Activated naive CD4-positive, alpha-beta T cell treated with Interleukin-2 at 50 U/mL for 16 hours (primary cell): ENCODE results near the gene C1QTNF1.

Experiments
- DNase-seq: peaks from one replicate; pipeline ENCODE4 v3.0.0-alpha.2; 2020

The C1QTNF1 gene

GRCh38 chr17:79082311-79083190, 58.6 kb downstream of the C1QTNF1 start:
- DNase-seq = peak; percentile 56

GRCh38 chr17:79083191-79083971, 59.4 kb downstream of the C1QTNF1 start:
- DNase-seq = no peak

- DNase-seq = no peak
Measured at GRCh38 chr17:79084291-79085153, 60.6 kb downstream of the C1QTNF1 start.

DNA sequence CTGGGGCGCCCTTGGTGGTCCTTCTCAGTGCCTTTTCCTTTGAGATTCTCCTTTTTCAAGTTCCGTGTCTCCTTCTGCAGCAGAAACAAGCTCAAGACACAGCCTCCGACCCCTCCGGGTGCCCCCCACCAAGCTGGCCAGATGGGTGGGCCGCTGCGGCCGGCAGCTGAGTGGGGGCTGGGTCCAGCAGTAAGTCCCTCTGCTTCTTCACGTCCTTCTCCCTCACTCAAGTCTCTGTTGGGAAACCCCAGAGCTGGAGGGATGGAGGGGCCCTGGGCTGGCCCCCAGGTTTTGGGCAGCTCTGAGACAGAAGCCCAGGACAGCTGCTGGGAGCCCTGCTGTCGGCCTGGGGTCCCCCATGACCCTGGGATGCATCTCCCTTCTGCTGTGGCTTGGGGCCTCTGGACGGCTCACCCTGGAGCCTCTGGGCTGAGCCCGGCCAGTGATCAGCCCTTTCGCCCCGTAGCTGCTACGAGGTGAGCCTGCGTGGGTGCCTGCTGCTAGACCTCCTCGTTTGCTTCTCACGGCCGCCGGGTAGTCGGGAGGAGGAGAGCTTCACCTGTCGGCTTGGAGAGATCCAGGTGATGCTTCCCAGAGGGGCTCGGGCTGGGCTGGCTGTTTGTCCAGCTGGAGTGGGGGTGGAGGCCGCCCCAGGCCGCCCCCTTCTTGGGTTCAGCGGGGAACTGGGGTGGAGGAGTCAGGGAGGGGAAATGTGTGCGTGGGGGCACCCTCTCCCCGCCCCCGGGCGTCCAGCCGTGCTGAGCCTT, 61.4 kb downstream of the C1QTNF1 start:
- no peak for DNase-seq

GRCh38 chr17:79085921-79086551, 62.1 kb downstream of the C1QTNF1 start:
- DNase-seq = no peak

- DNase-seq = no peak
Measured at GRCh38 chr17:79086609-79087427, 62.8 kb downstream of the C1QTNF1 start.

- peak; percentile 80 for DNase-seq
Measured at GRCh38 chr17:79087428-79088143, 63.6 kb downstream of the C1QTNF1 start.

GRCh38 chr17:79088247-79088996, 64.5 kb downstream of the C1QTNF1 start:
- DNase-seq = no peak

DNA sequence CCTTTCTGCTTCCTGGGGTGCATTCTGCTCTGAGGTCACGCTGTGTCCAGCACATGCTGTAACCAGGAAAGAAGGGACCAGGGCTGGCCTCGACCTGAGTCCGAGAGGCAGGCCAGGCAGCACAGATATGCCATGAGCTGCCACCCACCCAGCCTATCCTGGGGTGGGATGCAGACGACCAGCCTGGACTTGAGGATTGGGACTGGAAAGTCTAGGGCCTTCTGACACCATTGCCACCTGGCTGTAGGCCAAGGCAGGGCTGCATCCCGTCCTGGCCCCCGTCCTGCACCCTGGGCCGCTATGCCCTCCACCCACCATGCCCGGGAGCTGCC, 65.0 kb downstream of the C1QTNF1 start:
- DNase-seq = no peak

GRCh38 chr17:79089720-79090442, 65.9 kb downstream of the C1QTNF1 start:
- no peak for DNase-seq

DNA sequence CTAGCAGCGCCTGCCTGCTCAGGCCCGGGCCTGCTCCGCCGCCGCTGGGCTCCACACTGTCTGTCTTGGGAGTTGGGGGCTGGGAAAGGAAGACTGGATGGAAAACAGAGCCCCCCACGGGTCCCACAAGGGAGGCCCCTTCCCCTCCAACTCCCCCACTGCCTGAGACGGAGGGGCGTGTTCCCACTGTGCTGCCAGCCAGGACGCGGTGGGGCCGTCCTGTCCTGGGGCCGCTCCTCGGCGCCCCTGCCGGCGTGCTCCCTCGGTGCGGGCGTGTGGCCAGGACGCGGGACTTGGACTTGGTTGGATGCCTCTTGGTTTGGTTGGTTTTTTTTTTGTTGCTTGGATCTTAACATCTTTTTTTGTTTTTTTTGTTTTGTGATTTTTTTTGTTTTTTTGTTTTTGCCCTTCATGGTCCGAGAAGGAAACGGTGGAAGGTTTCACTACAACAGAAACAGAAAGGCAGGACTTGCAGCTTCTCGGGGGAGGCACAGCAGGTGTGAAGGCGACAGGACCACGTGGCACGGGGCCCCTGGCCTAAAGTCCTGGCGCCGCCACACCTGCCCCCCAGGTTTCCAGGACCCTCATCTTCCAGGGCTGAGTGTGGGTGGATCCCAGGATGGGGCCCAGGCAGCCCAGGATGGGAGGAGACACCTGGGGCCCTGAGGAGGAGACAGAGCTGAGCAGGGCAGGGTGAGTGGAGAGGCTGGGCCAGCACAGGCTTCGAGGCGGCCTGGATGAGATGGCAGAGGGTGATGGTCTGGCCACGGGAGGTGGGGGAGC, 66.7 kb downstream of the C1QTNF1 start:
- DNase-seq = no peak

DNA sequence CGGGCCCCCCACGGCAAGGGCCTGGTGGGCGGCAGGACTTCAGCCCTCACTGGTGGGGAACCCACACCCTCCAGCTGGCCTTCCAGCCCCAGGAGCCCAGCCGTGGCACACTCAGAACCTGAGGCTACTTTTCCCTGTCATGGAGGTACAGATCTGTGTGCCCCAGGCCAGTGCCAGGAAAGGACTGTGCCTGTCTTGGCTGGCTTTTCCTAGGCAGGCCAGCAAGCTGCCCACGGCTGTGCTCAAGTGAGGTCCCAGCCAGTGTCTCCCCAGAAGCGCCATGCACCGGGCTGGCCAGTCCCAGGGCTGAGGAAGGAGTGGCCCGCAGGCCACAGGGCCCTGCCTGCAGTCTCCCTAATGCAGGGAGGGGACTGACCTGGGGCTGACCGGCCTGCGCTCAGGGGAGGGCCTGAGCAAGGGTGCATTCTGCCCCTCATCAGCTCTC, 67.3 kb downstream of the C1QTNF1 start:
- DNase-seq = no peak

- DNase-seq = no peak
Measured at GRCh38 chr17:79092567-79092966, 68.6 kb downstream of the C1QTNF1 start.

DNA sequence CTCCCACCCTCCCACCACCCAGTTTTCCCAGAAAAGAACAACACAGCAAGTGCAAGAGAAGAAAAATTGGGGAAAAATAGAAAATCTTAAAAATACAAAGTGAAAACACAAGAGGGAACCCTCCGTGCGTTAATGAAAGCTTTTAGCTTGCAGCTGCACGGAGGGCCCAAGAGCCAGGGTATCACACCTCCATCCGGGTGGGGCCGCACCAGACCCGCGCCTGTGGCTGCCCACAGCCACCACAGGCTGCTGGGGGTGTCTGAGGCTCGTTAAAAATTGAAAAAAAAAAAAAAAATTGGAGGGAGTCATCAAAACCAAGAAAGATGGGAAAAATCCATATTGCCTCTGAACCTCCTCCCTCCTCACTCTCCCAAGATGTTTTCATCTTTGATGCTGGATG, 69.3 kb downstream of the C1QTNF1 start:
- no peak for DNase-seq

- no peak for DNase-seq
Measured at GRCh38 chr17:79094261-79094660, 70.3 kb downstream of the C1QTNF1 start.

GRCh38 chr17:79095345-79096055, 71.5 kb downstream of the C1QTNF1 start:
- DNase-seq = no peak

DNA sequence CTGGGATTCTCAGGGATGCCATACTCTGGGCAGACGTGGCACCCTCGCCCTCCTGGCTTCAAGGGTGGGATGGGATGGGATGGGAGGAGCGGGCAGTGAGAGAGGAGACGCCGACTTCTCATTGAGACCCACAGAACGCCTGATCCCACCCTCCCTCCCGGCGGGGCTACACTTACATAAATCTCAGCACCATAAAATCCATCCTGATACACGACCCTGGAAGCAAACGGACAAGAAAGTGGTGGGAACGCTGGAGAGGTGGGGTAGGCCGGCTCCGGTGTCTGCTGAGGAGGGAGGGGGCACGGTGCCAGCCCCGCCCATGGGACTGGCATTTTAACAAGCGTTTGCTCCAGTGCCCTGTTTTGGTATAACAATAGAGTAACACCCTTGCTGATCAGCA, 72.5 kb downstream of the C1QTNF1 start:
- DNase-seq = no peak
